M059J (cell line): ENCODE measurements around the gene IPO13. TPM values are rescaled to one million over a fixed set of nuclear protein-coding genes. Genes with fewer than 3 reads are reported as not detected.

Experiments
- DNase-seq: peaks from one replicate; pipeline ENCODE4 v3.0.0-alpha.2; 2012; ENCODE audit warnings: low read depth
- total RNA-seq: library from RNA; depleted of rRNA; stranded (reverse); fragments of >200 nt; shearing (Covaris generic); gene quantifications from 2 replicates; pipeline ENCODE4 v1.2.3, GENCODE V29; 2014

The IPO13 gene
- total RNA-seq, 1 experiment from 2014 or later: 26.5 TPM

DNA sequence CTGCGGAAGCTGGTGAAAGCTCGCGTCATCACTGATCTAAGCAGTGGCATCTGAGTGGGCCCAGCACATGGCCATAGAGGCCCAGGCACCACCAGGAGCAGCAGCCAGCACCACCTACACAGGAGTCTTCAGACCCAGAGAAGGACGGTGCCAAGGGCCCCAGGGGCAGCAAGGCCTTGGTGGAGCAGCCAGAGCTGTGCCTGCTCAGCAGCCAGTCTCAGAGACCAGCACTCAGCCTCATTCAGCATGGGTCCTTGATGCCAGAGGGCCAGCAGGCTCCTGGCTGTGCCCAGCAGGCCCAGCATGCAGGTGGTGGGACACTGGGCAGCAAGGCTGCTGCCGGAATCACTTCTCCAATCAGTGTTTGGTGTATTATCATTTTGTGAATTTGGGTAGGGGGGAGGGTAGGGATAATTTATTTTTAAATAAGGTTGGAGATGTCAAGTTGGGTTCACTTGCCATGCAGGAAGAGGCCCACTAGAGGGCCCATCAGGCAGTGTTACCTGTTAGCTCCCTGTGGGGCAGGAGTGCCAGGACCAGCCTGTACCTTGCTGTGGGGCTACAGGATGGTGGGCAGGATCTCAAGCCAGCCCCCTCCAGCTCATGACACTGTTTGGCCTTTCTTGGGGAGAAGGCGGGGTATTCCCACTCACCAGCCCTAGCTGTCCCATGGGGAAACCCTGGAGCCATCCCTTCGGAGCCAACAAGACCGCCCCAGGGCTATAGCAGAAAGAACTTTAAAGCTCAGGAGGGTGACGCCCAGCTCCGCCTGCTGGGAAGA, 16.4 kb upstream of the IPO13 start:
- DNase-seq: no peak

DNA sequence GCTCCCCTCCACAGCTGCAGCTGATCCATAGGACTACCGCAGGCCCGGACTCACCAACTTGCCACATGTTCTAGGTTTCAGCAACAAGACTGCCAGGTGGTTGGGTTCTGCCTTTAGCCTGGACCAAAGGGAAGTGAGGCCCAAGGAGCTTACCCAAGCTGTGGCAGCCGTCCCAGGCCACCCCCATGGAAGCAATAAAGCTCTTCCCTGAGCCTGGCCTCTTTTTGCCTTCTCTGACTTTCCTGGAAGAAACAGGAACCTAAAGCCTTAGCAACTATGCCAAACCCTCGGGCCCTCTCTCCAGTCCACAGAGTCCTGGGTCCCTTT, 15.8 kb upstream of the IPO13 start:
- DNase-seq: no peak

DNA sequence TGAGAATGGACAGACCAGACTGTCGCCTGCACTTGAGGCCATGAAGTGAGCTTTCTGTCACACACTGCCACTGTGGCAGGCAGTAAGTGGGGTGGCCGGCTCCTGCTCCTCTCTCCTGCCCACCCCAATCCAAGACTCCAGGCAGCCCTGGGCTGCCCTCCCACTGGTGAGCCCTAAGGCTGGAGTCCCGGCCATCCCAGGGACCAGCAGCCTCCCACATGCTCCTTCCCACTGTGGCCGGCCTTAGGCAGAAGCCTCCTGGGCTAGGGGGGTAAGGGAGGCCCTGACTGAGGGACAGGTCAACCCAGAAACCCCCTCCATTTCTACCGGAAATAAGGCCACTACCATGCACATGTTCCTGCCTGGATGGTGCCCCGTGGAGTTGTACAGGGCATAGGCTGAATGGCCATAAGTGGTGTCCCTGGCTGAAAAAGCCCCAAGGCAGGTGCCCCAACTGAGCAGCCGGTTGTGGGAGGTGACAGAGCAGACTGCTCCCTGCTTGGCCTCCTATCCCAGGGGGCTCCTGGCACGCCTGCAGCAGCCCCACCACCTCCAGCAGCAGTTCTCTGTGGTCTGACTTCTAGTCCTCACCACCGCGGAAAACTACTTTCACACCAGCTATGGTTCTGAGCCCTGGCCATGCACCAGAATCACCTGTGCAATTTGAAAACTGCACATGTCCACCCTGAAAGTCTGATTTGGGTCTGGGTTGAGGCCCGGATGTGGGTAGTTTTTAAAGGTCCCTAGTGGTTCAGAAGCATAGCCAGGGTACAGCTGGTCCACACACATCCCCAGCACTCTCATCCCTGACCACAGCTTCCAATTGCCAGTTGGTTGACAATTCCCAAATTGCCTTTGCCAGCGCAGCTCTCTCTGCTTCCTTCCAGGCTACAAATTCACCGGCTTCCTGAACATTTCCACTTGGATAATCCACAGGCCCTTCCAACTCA, 14.8 kb upstream of the IPO13 start:
- no peak for DNase-seq

DNA sequence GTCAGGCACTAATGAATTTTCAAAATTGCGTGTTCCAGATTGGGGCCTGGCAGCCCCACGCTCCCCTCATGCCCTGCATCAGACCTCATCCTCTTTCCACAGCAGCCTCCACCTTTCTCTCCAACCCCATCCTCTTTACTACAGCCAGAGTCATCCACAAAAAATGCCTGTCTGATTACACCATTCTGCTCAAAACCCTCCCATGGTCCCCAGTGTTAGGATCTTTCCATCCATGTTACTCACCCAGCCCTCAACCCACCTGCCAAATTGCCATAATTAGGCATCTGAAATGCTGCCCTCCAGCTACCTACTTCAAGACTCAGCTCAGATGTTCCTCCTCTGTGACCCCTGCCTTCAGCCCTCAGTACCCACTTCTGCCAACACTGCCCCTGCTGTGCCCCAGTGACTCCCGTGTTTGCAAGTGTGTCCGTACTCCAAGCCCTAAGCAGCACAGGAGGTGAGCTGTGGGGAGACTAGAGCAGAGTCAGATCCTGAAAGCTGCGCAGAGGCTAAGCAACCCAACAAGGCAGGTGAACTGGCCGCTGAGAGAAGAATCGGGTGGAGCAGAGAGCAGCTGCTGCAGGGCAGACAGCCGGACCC, 13.9 kb upstream of the IPO13 start:
- peak; percentile 87 for DNase-seq

DNA sequence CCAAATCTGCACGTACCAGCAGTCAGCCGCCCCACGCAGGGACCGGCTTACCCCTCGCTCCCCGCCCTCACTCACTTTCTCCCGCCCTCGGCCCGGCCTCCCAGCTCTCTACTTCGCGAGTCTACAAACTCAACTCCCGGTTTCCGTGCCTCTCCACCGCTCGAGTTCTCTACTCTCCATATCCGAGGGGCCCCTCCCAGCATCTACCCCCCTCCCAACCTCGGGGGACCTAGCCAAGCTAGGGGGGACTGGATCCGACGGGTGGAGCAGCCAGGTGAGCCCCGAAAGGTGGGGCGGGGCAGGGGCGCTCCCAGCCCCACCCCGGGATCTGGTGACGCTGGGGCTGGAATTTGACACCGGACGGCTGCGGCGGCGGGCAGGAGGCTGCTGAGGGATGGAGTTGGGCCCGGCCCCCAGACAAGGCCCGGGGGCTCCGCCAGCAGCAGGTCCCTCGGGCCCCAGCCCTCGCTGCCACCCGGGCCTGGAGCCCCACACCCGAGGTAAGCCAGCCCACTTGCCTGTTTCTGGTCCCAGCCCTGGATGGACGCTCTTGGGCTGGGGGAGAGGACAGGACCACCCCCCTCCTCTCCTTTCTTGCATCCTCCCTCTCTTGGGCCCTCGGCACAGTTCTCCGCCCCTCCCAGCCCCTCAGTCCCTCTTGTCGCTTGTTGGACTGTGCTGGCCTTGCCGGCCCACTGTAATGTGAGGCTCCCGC, 13.2 kb upstream of the IPO13 start, which contains the start of gene ARTN:
TSS of gene ARTN (plus strand) at position 416 of the 715 bp plus-strand sequence. CDS start 1,856 bp downstream, outside the sequence.
- DNase-seq: peak; percentile 66

DNA sequence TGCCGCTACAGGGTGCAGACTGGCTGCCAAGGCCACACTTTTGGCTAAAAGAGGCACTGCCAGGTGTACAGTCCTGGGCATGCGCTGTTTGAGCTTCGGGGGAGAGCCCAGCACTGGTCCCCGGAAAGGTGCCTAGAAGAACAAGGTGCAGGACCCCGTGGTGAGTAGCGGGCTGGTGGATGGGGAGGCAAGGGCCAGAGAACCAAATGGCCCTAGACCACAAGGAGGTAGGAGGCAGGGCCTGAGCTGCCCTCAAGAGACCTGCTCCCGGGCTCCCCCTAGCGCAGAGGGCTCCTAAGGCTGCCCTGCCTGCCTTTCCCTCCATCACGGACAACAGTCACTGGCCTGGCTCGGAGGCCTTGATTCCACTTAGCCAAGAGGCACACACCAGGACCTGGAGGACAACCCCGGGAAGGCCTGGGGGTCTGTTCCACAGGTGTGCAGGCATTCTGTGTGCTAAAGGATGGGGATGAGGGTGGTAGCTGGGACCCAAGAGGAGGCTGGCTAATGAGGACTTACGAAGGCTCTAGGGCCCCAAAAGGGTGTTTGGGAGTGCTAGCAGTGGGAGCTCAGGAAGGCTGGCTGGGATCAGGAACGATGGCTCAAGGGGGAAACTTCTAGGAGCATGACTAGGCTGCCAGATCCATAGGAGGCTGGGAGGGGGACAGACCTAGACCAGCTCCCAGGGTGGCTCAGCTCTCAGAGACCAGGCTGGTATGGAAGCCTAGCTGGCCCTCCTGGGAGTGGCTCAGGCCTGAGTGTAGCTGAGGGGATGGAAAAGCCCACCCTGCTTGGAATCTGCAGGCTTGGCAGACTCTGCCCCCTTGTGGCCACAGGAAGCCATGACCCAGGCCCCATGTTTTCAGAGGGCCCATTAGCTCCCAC, 12.4 kb upstream of the IPO13 start:
- peak; percentile 67 for DNase-seq

DNA sequence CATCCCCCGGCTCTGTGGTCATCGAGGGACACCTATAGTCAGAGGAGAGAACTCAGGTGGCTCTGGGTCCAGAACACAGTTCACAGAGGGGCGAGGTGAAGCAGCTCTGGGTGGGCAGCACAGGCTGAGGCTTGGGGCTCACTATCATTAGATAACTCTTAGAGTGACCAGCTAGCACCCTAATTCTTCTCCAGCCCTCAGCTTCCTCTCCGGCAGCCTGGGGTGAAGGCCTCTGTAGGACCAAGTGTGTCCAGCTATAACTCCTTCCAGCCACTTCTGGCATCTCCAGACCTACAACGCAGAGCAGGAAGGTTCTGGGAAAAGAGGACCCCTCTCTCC, 11.8 kb upstream of the IPO13 start:
- DNase-seq: no peak

DNA sequence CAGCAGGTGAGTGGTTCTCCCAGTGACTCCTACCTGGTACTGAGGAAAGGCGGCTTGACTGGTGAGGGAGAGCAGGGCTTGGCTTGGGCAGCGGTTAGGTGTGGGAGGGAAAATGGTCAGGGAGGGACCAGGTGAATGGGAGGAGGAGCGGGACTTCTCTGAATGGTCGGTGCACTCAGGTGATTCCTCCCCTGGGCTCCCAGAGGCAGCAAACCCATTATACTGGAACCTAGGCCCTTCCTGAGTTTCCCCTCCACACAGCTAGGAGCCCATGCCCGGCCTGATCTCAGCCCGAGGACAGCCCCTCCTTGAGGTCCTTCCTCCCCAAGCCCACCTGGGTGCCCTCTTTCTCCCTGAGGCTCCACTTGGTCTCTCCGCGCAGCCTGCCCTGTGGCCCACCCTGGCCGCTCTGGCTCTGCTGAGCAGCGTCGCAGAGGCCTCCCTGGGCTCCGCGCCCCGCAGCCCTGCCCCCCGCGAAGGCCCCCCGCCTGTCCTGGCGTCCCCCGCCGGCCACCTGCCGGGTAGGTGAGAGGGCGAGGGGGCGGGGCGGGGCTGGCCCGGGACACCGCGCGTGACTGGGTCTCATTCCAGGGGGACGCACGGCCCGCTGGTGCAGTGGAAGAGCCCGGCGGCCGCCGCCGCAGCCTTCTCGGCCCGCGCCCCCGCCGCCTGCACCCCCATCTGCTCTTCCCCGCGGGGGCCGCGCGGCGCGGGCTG, 10.9 kb upstream of the IPO13 start:
- no peak for DNase-seq

DNA sequence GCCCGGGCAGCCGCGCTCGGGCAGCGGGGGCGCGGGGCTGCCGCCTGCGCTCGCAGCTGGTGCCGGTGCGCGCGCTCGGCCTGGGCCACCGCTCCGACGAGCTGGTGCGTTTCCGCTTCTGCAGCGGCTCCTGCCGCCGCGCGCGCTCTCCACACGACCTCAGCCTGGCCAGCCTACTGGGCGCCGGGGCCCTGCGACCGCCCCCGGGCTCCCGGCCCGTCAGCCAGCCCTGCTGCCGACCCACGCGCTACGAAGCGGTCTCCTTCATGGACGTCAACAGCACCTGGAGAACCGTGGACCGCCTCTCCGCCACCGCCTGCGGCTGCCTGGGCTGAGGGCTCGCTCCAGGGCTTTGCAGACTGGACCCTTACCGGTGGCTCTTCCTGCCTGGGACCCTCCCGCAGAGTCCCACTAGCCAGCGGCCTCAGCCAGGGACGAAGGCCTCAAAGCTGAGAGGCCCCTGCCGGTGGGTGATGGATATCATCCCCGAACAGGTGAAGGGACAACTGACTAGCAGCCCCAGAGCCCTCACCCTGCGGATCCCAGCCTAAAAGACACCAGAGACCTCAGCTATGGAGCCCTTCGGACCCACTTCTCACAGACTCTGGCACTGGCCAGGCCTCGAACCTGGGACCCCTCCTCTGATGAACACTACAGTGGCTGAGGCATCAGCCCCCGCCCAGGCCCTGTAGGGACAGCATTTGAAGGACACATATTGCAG, 10.2 kb upstream of the IPO13 start:
- no peak for DNase-seq

DNA sequence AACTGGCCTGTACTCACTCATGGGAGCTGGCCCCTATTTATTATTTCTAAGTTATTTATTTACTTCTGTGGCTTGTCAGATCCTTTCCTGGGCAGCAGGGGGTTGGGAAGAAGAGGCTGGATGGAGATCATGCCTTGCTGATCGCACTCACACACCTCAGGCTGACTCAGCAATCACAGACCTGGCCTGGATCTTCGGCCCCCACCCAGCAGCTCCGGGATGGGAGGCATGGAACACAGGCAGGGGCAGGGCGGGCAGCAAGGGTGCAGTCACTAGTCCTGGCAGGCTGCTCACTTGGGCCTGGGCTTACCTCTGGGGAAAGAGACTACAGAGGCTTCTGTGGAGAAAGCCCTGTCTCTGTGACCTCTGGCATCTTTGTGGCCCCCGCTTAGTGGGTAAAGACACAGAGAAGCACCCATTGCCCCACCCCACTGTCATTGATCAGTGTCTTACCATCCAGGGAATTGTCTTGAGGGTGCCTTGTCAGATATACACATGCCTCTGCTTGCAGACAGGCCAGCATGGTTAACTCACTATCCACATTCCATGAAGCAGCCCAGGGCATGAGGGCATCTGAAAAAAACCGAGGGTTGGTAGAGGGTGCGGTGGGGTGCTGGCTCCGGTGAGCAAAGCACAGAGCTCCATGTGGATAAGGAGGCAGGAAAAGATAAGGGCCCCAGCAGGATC, 9.4 kb upstream of the IPO13 start:
- no peak for DNase-seq

DNA sequence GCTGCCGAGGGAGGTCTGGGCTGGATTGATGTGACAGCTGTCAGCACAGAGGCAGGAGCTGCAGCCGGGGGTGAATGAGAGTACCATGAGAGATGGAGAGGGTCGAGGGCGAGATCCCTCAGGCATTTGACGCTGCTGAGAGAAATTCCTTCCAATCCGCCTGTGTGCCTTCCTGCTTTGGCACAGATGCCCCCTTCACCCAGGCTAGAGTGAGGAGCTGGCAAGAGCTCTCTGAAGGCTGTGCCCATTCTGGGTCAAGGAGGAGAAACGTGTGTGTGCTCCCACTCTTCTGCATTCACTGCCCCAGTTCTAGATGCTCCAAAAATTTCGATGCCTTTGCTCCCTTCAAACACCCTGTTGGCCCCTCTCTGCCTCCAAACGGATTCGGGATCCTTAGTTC, 8.4 kb upstream of the IPO13 start:
- no peak for DNase-seq

DNA sequence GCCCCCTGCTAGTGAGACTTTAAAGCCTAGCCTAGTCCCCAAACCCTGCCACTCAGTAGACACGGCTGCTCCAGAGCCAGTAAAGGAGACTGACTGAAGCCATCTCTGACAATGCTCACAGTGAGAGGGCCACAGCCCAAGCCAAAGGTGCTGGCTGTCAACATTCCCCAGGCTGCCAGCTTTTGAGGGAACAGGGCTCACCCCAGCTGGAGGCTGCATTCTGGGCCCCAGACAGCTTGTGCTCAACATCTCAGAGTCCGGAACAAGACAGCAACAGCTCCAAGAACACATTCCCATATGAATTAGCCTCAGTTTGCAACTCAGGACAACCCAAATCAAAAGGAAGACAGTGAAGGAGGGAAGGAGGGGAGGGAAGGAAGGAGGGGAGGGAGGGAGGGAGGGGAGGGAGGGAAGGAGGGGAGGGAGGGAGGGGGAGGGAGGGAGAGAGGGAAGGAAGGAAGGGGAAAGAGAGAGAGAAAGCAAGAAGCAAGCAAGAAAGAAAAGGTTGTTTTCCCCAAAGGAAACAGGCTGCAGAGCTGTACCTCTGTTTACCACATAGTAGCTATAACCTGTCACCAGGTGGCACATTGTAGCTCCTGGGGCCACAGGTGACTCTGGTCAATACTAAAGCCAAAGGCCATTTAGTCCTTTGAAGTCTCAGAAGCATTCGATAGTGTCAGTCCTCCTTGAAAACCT, 7.7 kb upstream of the IPO13 start:
- no peak for DNase-seq

DNA sequence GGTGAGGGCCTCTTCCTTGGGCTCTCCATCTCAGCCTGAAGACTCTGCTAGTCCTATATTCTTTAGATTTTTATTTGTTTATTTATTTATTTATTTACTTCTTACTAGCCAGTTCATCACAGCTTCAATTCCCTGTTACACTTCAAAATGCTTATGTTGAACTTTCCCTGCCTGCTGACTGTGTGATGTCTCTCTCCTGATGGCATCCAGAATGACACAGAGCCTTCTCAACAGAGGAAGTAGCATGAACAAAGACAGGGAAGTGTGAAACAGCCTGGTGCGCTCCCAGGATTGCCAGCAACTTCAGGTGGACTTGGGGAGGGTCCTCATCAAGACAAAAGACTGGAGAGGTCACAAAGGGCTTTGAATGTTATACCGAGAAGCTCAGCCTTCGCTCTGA, 4.3 kb upstream of the IPO13 start:
- no peak for DNase-seq

DNA sequence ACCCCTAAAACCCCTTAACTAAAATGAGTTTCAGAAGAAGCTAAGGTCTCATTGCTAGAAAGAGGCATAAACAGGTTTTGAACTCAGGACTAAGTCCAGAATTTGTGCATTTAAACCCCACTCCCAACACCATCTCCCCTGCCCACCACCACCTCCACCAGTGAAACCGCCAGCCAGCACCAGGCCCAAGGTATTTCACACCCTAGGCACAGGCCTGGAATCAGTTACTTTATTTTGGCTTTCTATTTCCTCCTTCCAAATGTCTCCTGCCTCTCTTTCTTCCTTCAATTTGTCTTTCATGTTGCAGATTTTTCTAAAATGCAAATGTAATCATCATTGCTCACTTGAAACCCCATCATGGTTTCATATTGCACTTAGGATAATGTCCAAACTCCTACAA, 1.9 kb upstream of the IPO13 start:
- DNase-seq: no peak

DNA sequence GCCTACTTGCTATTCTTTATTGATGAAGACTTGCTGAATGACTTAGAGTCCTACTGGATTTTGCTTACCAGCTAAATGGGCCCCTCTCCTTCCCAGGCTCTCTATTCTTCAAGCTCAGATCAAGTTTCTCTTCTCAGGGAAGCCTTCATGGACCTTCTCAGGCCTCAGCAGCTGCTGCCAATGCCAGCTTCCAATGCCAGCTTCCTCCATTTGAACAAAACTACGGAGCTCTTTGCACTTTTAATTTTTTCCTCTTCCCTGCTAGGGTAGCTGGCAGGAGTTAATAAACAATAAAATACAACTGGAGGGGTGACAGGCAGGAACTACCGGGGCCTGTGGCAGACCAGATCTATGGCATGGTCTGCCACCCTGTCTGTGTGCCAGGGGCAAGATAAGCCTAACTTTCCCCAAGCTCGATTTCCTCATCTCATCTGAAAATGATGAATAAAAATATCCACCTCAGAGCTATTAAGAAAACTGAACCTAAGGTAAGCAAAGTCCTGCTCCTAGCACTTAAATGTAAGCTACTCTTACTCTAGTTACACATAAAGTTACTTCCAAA, 995 bp upstream of the IPO13 start:
- no peak for DNase-seq

DNA sequence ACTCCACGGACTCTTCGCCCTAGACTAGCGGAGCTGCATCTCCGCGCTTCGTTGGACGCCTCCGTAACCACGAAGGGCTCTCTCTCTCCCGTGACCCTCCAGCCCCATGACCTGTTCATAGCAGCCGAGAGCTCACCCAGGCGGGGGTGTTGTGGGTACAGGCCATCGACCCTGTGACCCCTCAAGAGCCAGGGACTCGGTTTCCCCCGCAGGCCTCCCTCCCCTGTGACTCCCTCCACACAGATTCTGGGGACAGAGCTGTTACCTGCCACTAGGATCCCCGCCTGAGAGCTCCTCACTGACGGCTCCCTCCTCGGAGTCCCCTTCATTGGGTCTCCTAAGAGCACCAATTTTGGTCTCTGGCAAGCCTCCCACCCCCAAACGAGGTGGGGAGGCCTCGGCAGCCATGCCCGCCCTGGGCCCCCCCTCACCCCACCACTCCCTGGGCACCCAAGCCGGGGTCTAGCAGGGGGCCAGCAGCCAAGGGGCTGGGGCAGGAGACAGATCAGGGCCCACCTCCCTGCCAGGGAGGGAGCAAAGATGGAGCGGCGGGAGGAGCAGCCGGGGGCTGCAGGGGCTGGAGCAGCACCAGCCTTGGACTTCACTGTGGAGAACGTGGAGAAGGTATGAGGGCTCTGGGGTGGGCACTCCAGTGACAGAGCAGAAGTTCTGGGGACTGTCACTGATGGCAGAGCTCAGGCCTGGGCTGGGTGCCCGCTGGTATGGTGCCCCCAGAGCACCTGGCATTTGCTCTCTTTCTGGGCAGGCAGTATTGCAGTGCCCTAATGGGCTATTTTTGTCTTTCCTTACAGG, 517 bp downstream of the IPO13 start:
- DNase-seq: no peak

DNA sequence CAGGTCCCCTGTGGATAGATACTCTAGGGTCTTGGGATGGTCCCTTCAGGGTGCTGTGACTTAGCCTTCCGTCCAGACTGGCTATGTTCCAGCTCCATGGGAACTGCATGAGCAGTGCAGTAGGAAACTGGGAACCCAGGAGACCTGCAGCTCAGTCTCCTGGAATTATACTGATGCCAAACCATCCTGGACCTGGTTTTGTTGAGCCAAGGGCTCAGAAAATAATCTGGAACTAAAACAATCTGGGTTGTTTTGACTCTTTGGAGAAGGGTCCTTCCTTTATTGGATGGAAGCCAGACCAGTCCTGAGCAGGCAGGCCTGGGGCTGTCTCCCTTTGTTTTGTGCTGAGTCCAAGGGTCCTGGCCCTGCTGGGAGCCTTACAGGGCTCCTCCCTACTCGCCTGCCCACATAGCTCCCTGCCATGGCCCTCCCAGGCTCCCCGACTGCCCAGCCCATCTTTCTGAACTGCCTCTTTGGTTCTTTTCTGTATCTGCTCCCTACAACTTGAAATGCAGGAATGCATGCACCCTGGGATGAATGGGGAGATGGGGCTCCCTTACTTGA, 1.2 kb downstream of the IPO13 start:
- no peak for DNase-seq
